ENCODE data around the gene UBE2S.

Gene UBE2S

GRCh38 chr19:55366790-55367189, 40.8 kb downstream of the UBE2S start:
- TF ChIP-seq, protein P1, sequence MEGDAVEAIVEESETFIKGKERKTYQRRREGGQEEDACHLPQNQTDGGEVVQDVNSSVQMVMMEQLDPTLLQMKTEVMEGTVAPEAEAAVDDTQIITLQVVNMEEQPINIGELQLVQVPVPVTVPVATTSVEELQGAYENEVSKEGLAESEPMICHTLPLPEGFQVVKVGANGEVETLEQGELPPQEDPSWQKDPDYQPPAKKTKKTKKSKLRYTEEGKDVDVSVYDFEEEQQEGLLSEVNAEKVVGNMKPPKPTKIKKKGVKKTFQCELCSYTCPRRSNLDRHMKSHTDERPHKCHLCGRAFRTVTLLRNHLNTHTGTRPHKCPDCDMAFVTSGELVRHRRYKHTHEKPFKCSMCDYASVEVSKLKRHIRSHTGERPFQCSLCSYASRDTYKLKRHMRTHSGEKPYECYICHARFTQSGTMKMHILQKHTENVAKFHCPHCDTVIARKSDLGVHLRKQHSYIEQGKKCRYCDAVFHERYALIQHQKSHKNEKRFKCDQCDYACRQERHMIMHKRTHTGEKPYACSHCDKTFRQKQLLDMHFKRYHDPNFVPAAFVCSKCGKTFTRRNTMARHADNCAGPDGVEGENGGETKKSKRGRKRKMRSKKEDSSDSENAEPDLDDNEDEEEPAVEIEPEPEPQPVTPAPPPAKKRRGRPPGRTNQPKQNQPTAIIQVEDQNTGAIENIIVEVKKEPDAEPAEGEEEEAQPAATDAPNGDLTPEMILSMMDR (conservative IDR thresholded peaks at IDR 0.05; ENCODE audit: low read depth), result no peak
- POLR2A ChIA-PET (ENCODE audit: low non-redundant PET), result no interaction called here
- CTCF ChIA-PET, result no interaction called here
- H3K27ac ChIP-seq, result peak overlapping the region; percentile 7; the same call in 1 of the 2 replicates
- DNase-seq (ENCODE audit: low spot score), result no peak

GRCh38 chr19:55365964-55366363, 41.6 kb downstream of the UBE2S start:
- no peak for DNase-seq (ENCODE audit: low spot score)
- ChIA-PET POLR2A (ENCODE audit: low non-redundant PET) (no interaction called here), CTCF (no interaction called here)
- no peak overlapping the region for H3K27ac ChIP-seq
- TF ChIP-seq, protein P1 (conservative IDR thresholded peaks at IDR 0.05; ENCODE audit: low read depth), result no peak

DNA sequence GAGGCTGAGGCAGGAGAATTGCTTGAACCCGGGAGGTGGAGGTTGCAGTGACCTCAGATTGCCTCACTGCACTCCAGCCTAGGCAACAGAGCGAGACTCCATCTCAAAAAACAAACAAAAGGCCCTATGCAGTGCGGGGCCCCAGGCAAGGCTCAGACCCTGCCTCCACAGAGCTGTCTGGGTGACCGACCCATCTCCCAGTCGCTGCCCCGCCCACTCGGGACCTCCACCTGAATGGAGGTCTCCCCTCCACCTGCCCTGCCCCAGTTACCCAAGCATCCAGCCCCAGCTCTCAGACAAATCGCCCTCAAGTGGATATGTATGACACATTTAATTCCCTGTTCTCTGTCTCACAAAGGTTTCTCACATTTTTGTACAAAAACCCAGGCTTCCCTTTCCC, 42.3 kb downstream of the UBE2S start:
- H3K27ac ChIP-seq, result no peak overlapping the region
- ChIA-PET POLR2A (ENCODE audit: low non-redundant PET) (no interaction called here), CTCF (no interaction called here)
- TF ChIP-seq, protein P1 (conservative IDR thresholded peaks at IDR 0.05; ENCODE audit: low read depth), result no peak
- no peak for DNase-seq (ENCODE audit: low spot score)

DNA sequence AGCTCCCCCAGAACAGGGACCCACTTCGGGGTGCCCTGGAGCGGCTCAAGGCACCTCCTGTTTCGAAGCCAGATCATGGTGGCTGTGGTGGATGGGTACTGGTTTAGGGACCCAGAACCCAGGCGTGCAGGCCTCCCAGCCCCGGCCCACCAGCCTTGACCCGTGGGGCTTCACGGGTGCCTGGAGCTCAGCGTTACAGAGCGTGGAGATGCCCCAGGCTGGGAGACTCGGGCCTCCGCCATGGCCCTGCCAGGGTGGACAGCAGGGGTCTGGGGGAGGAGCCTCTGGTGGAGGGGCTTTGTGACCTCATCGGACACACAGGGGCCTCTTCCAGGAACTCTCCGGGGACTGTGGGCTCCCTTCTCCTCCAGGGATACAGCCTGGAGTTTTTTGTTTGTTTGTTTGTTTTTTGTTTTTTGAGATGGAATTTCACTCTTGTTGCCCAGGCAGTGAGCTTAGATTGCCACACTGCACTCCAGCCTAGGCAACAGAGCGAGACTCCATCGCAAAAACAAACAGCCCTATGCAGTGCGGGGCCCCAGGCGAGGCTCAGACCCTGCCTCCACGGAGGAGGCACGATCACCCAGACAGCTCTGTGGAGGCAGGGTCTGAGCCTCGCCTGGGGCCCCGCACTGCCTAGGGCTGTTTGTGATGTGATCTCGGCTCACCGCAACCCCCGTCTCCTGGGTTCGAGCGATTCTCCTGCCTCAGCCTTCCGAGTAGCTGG, 44.4 kb downstream of the UBE2S start, which contains the start of gene GARIN5B:
Gene GARIN5B (minus strand): TSS at position 271 of the 727 bp plus-strand sequence. CDS start 194 bp downstream, at position 77.
- DNase-seq (ENCODE audit: low spot score), result no peak
- H3K27ac ChIP-seq, result no peak within 1 kb of the TSS
- POLR2A ChIA-PET (ENCODE audit: low non-redundant PET), result interaction anchor here (0.6 kb wide), 1 partner anchor 389 kb away, joined by 3 read pairs; no protein-coding TSS in a partner anchor
- CTCF ChIA-PET, result interaction anchor here (1.0 to 1.5 kb wide), 2 partner anchors 21 to 61 kb away, joined by 3 to 4 read pairs; partner anchors contain the start of gene TMEM238
- TF ChIP-seq, protein P1 (conservative IDR thresholded peaks at IDR 0.05; ENCODE audit: low read depth), result no peak

- ChIA-PET CTCF (no interaction called here), POLR2A (ENCODE audit: low non-redundant PET) (no interaction called here)
- H3K27ac ChIP-seq, result no peak overlapping the region
- no peak for DNase-seq (ENCODE audit: low spot score)
- TF ChIP-seq, protein P1 (conservative IDR thresholded peaks at IDR 0.05; ENCODE audit: low read depth), result no peak
These were observed 45.2 kb downstream of the UBE2S start for GRCh38 chr19:55362174-55362989.

- H3K27ac ChIP-seq, result no peak overlapping the region
- TF ChIP-seq, protein P1 (conservative IDR thresholded peaks at IDR 0.05; ENCODE audit: low read depth), result no peak
- no peak for DNase-seq (ENCODE audit: low spot score)
- POLR2A ChIA-PET (ENCODE audit: low non-redundant PET), result interaction anchor here (0.6 kb wide), 1 partner anchor 45 kb away, joined by 6 read pairs; no protein-coding TSS in a partner anchor
- CTCF ChIA-PET, result interaction anchor here (0.5 kb wide), 1 partner anchor 19 kb away, joined by 3 read pairs; no protein-coding TSS in a partner anchor
These were observed 46.7 kb downstream of the UBE2S start for GRCh38 chr19:55360902-55361301.
